ENCODE data around the gene SH3BGRL3.
"Not testable (repeated sequence)": the region's sequence is repeated elsewhere in the genome, so short reads cannot be mapped to it uniquely, and the experiment has no call there.

Gene SH3BGRL3

GRCh38 chr1:26279456-26280332 is at the start of gene SH3BGRL3:
SH3BGRL3 (plus strand) TSS chr1:26280086; CDS start chr1:26280156, 70 bp downstream.
- peak; percentile 90 for DNase-seq (ENCODE audit: low read depth)
- TF ChIP-seq CTCF (IDR thresholded peaks at IDR 0.05; ENCODE audit: insufficient read depth, low read depth, low read length, missing control alignments): peak; percentile 25
- peak within 1 kb of the TSS; percentile 88 for H3K4me3 ChIP-seq (ENCODE audit: low read depth, low read length)

- DNase-seq (ENCODE audit: low read depth); H3K4me3 ChIP-seq (ENCODE audit: low read depth, low read length): not testable (repeated sequence)
Measured at GRCh38 chr1:26230682-26231081, 49.2 kb upstream of the SH3BGRL3 start.

GRCh38 chr1:26233903-26234643 is 45.8 kb upstream of the SH3BGRL3 start, which contains the start of gene CEP85:
CEP85 (plus strand) TSS chr1:26234200; CDS start chr1:26239784, 5,584 bp downstream.
- TF ChIP-seq CTCF (IDR thresholded peaks at IDR 0.05; ENCODE audit: insufficient read depth, low read depth, low read length, missing control alignments): peak; percentile 93
- DNase-seq (ENCODE audit: low read depth): peak; percentile 99
- H3K4me3 ChIP-seq (ENCODE audit: low read depth, low read length): peak within 1 kb of the TSS; percentile 69

- no peak for TF ChIP-seq CTCF (IDR thresholded peaks at IDR 0.05; ENCODE audit: insufficient read depth, low read depth, low read length, missing control alignments)
- DNase-seq (ENCODE audit: low read depth): no peak
- peak overlapping the region; percentile 69 for H3K4me3 ChIP-seq (ENCODE audit: low read depth, low read length)
Measured at GRCh38 chr1:26234644-26235370, 45.1 kb upstream of the SH3BGRL3 start.

- no peak overlapping the region for H3K4me3 ChIP-seq (ENCODE audit: low read depth, low read length)
- no peak for DNase-seq (ENCODE audit: low read depth)
- TF ChIP-seq CTCF (IDR thresholded peaks at IDR 0.05; ENCODE audit: insufficient read depth, low read depth, low read length, missing control alignments): no peak
Measured at GRCh38 chr1:26237230-26237966, 42.5 kb upstream of the SH3BGRL3 start.

- no peak overlapping the region for H3K4me3 ChIP-seq (ENCODE audit: low read depth, low read length)
- no peak for DNase-seq (ENCODE audit: low read depth)
- no peak for TF ChIP-seq CTCF (IDR thresholded peaks at IDR 0.05; ENCODE audit: insufficient read depth, low read depth, low read length, missing control alignments)
Measured at GRCh38 chr1:26239936-26240335, 40.0 kb upstream of the SH3BGRL3 start.

Data from GM12865 (cell line).